ENCODE data around the gene CLC. TPM values are rescaled to one million over a fixed set of nuclear protein-coding genes. Genes with fewer than 3 reads are reported as not detected.

The CLC gene
- total RNA-seq, 2 experiments from 2014 or later: not detected

DNA sequence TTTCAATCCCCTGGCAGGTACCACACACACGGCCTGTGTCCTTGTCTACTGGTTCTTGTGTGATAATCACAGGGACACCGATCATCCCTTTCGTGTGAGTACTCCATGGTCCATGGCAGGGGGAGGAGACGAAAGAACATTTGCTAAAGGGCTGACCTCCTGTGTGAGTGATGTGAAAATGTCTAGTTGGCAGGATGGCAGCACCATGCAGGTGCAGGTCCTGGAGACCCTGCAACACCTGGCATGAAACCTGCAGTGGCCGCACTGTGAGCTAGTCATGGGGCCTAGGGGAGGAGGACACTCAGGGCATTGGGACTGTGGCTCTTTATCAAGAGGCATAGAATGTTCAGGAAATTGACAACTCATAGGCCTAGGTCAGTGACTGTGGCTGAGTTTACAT lies 56.4 kb downstream of the CLC start:
- ChIA-PET POLR2A (no interaction called here), CTCF (no interaction called here)
- H3K27me3 Mint-ChIP-seq: peaks cover 10% of the 10 kb centered on the region
- Histone ChIP-seq H3K4me3 (ENCODE audit: low read length) (no peak overlapping the region), H3K36me3 (ENCODE audit: insufficient read depth, low read length) (no peaks in the 10 kb centered on the region), H3K9me3 (ENCODE audit: control insufficient read depth in 1 of 2, insufficient read depth in 1 of 2, low read length in 2 of 2) (no peaks in the 10 kb centered on the region), H3K27me3 (ENCODE audit: control insufficient read depth in 1 of 2, insufficient read depth in 2 of 2, low read length in 2 of 2) (no peaks in the 10 kb centered on the region), H3K27ac (ENCODE audit: low read depth in 1 of 2, low read length in 2 of 2) (no peak overlapping the region), H3K4me1 (ENCODE audit: insufficient read depth, low read length) (peaks cover 33% of the 10 kb centered on the region)
- H3K36me3 Mint-ChIP-seq (ENCODE audit: low read depth): no peaks in the 10 kb centered on the region
- no peak for ATAC-seq (ENCODE audit: poor library complexity)
- intact Hi-C loops (cut with DNase I, micrococcal nuclease): no loop called here
- no peaks in the 10 kb centered on the region for H3K9me3 Mint-ChIP-seq
- H3K4me1 Mint-ChIP-seq (ENCODE audit: low read depth): peaks cover 29% of the 10 kb centered on the region
- no peak for DNase-seq
- H3K4me3 Mint-ChIP-seq: no peak overlapping the region
- TF ChIP-seq, protein P1, sequence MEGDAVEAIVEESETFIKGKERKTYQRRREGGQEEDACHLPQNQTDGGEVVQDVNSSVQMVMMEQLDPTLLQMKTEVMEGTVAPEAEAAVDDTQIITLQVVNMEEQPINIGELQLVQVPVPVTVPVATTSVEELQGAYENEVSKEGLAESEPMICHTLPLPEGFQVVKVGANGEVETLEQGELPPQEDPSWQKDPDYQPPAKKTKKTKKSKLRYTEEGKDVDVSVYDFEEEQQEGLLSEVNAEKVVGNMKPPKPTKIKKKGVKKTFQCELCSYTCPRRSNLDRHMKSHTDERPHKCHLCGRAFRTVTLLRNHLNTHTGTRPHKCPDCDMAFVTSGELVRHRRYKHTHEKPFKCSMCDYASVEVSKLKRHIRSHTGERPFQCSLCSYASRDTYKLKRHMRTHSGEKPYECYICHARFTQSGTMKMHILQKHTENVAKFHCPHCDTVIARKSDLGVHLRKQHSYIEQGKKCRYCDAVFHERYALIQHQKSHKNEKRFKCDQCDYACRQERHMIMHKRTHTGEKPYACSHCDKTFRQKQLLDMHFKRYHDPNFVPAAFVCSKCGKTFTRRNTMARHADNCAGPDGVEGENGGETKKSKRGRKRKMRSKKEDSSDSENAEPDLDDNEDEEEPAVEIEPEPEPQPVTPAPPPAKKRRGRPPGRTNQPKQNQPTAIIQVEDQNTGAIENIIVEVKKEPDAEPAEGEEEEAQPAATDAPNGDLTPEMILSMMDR (IDR thresholded peaks at IDR 0.05): no peak
- no peak overlapping the region for H3K27ac Mint-ChIP-seq

Other genes starting within 250 kb of the CLC start
- not detected for gene DLL3, start 239.1 kb downstream of the CLC start, total RNA-seq
- gene SELENOV, start 222.9 kb downstream of the CLC start, total RNA-seq: not detected
- 1 to 10 TPM; 5.0 to 5.1 TPM for gene EID2B, start 205.2 kb downstream of the CLC start, total RNA-seq
- gene EID2, start 197.9 kb downstream of the CLC start, total RNA-seq: 10 to 100 TPM; 17.2 to 18.1 TPM
- gene LGALS13, start 135.5 kb downstream of the CLC start, total RNA-seq: not detected
- gene LGALS16, start 82.1 kb downstream of the CLC start, total RNA-seq: not detected
- gene LGALS14, start 33.5 kb downstream of the CLC start, total RNA-seq: not detected
- gene LEUTX, start 40.8 kb upstream of the CLC start, total RNA-seq: not detected
- 10 to 100 TPM; 18.9 to 19.4 TPM for gene DYRK1B, start 96.1 kb upstream of the CLC start, total RNA-seq
- 100 to 1,000 TPM; 267 to 287 TPM for gene FBL, start 108.3 kb upstream of the CLC start, total RNA-seq
- gene FCGBP, start 196.6 kb upstream of the CLC start, total RNA-seq: 10 to 100 TPM; 16.3 to 19.1 TPM
- gene PSMC4, start 233.1 kb upstream of the CLC start, total RNA-seq: 10 to 100 TPM; 61.3 to 67.4 TPM